ENCODE results near the gene CCSER2.
"Not testable (repeated sequence)": the region's sequence is repeated elsewhere in the genome, so short reads cannot be mapped to it uniquely, and the experiment has no call there.

The CCSER2 gene

GRCh38 chr10:84493951-84494848 is 165.8 kb downstream of the CCSER2 start:
- ChIA-PET CTCF (no interaction called here), POLR2A (no interaction called here)
- DNase-seq (ENCODE audit: extremely low spot score): no peak
- TF ChIP-seq ZNF384 (IDR thresholded peaks at IDR 0.05) (no peak), FOXM1 (IDR thresholded peaks at IDR 0.05; ENCODE audit: borderline replicate concordance) (no peak), SUZ12 (IDR thresholded peaks at IDR 0.05) (no peak), FOXA1 (IDR thresholded peaks at IDR 0.05) (no peak), SP1 (IDR thresholded peaks at IDR 0.05) (no peak), ELF4 (IDR thresholded peaks at IDR 0.05) (no peak), CTBP1 (IDR thresholded peaks at IDR 0.05; ENCODE audit: borderline replicate concordance) (no peak), ARNT (IDR thresholded peaks at IDR 0.05) (no peak)

GRCh38 chr10:84494849-84495180 is 166.4 kb downstream of the CCSER2 start:
- CTCF ChIA-PET: no interaction called here
- TF ChIP-seq SP1 (IDR thresholded peaks at IDR 0.05) (no peak), CTBP1 (IDR thresholded peaks at IDR 0.05; ENCODE audit: borderline replicate concordance) (no peak), ZNF384 (IDR thresholded peaks at IDR 0.05) (no peak), HDGF (IDR thresholded peaks at IDR 0.05; ENCODE audit: borderline replicate concordance) (no peak), FOXM1 (IDR thresholded peaks at IDR 0.05; ENCODE audit: borderline replicate concordance) (no peak), TARDBP (IDR thresholded peaks at IDR 0.05) (no peak), L3MBTL2 (conservative IDR thresholded peaks at IDR 0.05) (no peak), FOXA1 (IDR thresholded peaks at IDR 0.05) (no peak), FOXK2 (IDR thresholded peaks at IDR 0.05) (no peak), PKNOX1 (IDR thresholded peaks at IDR 0.05) (no peak), BHLHE40 (IDR thresholded peaks at IDR 0.05; ENCODE audit: borderline replicate concordance) (no peak), ELF4 (IDR thresholded peaks at IDR 0.05) (no peak), ARNT (IDR thresholded peaks at IDR 0.05) (no peak), LEF1 (IDR thresholded peaks at IDR 0.05; ENCODE audit: borderline replicate concordance) (no peak), SUZ12 (IDR thresholded peaks at IDR 0.05) (no peak), NFRKB (IDR thresholded peaks at IDR 0.05) (no peak)
- POLR2A ChIA-PET: no interaction called here
- no peak for DNase-seq (ENCODE audit: extremely low spot score)

- CTCF ChIA-PET: no interaction called here
- no peak for TF ChIP-seq NFRKB (IDR thresholded peaks at IDR 0.05)
- TF ChIP-seq ELF4 (IDR thresholded peaks at IDR 0.05): no peak
- TF ChIP-seq ZNF384 (IDR thresholded peaks at IDR 0.05): no peak
- TF ChIP-seq LEF1 (IDR thresholded peaks at IDR 0.05; ENCODE audit: borderline replicate concordance): no peak
- TF ChIP-seq BHLHE40 (IDR thresholded peaks at IDR 0.05; ENCODE audit: borderline replicate concordance): no peak
- TF ChIP-seq SUZ12 (IDR thresholded peaks at IDR 0.05): no peak
- TF ChIP-seq FOXK2 (IDR thresholded peaks at IDR 0.05): no peak
- no peak for TF ChIP-seq FOXM1 (IDR thresholded peaks at IDR 0.05; ENCODE audit: borderline replicate concordance)
- no peak for TF ChIP-seq SP1 (IDR thresholded peaks at IDR 0.05)
- TF ChIP-seq HDGF (IDR thresholded peaks at IDR 0.05; ENCODE audit: borderline replicate concordance): no peak
- POLR2A ChIA-PET: no interaction called here
- no peak for DNase-seq (ENCODE audit: extremely low spot score)
These were observed 169.6 kb downstream of the CCSER2 start for GRCh38 chr10:84497978-84498377.

- CTCF ChIA-PET; POLR2A ChIA-PET; DNase-seq (ENCODE audit: extremely low spot score): not testable (repeated sequence)
These were observed 170.7 kb downstream of the CCSER2 start for GRCh38 chr10:84499039-84499438.

- DNase-seq (ENCODE audit: extremely low spot score): no peak
- ChIA-PET POLR2A (no interaction called here), CTCF (no interaction called here)
- no peak for TF ChIP-seq SP1 (IDR thresholded peaks at IDR 0.05)
- no peak for TF ChIP-seq SUZ12 (IDR thresholded peaks at IDR 0.05)
These were observed 171.5 kb downstream of the CCSER2 start for GRCh38 chr10:84499846-84500245.

GRCh38 chr10:84510121-84510520 is 181.7 kb downstream of the CCSER2 start:
- CTCF ChIA-PET: interaction anchor here (0.6 kb wide), 3 partner anchors 50 to 581 kb away, joined by 3 read pairs; no protein-coding TSS in a partner anchor
- TF ChIP-seq FOXA1 (IDR thresholded peaks at IDR 0.05): no peak
- TF ChIP-seq SP1 (IDR thresholded peaks at IDR 0.05): no peak
- TF ChIP-seq FOXM1 (IDR thresholded peaks at IDR 0.05; ENCODE audit: borderline replicate concordance): no peak
- TF ChIP-seq NFRKB (IDR thresholded peaks at IDR 0.05): no peak
- TF ChIP-seq FOXK2 (IDR thresholded peaks at IDR 0.05): no peak
- no peak for TF ChIP-seq SUZ12 (IDR thresholded peaks at IDR 0.05)
- TF ChIP-seq TARDBP (IDR thresholded peaks at IDR 0.05): no peak
- no peak for TF ChIP-seq ZNF384 (IDR thresholded peaks at IDR 0.05)
- no peak for TF ChIP-seq HDGF (IDR thresholded peaks at IDR 0.05; ENCODE audit: borderline replicate concordance)
- no peak for DNase-seq (ENCODE audit: extremely low spot score)
- POLR2A ChIA-PET: no interaction called here

- no peak for DNase-seq (ENCODE audit: extremely low spot score)
These were observed 182.7 kb downstream of the CCSER2 start for GRCh38 chr10:84511106-84511505.

More at GRCh38 chr10:84511106-84511505, 182.7 kb downstream of the CCSER2 start:
- no peak for TF ChIP-seq PKNOX1 (IDR thresholded peaks at IDR 0.05)
- TF ChIP-seq FOXM1 (IDR thresholded peaks at IDR 0.05; ENCODE audit: borderline replicate concordance): no peak
- TF ChIP-seq TARDBP (IDR thresholded peaks at IDR 0.05): no peak
- TF ChIP-seq ZNF384 (IDR thresholded peaks at IDR 0.05): no peak
- TF ChIP-seq HDGF (IDR thresholded peaks at IDR 0.05; ENCODE audit: borderline replicate concordance): no peak
- no peak for TF ChIP-seq ARNT (IDR thresholded peaks at IDR 0.05)
- no peak for TF ChIP-seq FOXA1 (IDR thresholded peaks at IDR 0.05)
- TF ChIP-seq NFRKB (IDR thresholded peaks at IDR 0.05): no peak
- no peak for TF ChIP-seq SUZ12 (IDR thresholded peaks at IDR 0.05)
- TF ChIP-seq SP1 (IDR thresholded peaks at IDR 0.05): no peak
- no peak for TF ChIP-seq FOXK2 (IDR thresholded peaks at IDR 0.05)
- no peak for TF ChIP-seq L3MBTL2 (conservative IDR thresholded peaks at IDR 0.05)
- ChIA-PET POLR2A (no interaction called here), CTCF (interaction anchor here (0.6 kb wide), 1 partner anchor 9 kb away, joined by 3 read pairs; no protein-coding TSS in a partner anchor)
